ENCODE data around the gene TMEM63A. TPM values are rescaled to one million over a fixed set of nuclear protein-coding genes. Genes with fewer than 3 reads are reported as not detected.

Gene TMEM63A
- total RNA-seq, 4 donors from 2014 or later = 104 to 256 (median 180) TPM

DNA sequence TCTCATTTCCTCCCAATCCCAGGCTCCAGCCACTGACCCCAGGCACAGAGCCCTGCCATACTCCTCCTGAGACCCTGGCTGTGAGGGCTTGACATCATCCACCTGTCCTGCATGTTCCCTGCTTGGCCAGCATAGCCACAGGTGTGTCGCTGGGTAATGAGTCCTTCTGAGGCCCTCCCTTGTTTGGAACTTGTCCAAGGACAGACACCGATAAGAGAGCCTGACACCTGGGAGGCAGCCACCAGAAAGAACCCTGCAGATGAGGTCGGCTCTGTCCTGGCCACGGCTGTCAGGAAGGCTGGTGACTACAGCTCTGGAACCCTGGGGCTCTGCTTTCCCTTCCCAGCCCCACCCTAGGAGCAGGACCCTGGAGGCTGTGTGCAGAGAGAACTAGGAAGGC lies 34.6 kb downstream of the TMEM63A start:
- H3K36me3 ChIP-seq = peaks cover 0 to 8% (median 2%) of the 10 kb centered on the region in 4 donors
- in situ Hi-C loops (cut with MboI; ENCODE audit: low pct_ligation_motif_present in 1 of 4, low pct_unique_long_range_greater_than_20kb in 1 of 4, low sequenced_read_pairs in 3 of 4) = no loop called here
- H3K4me3 ChIP-seq = no peak overlapping the region
- peak overlapping the region; percentile 43 to 71 (median 53) for H3K27ac ChIP-seq
- H3K9me3 ChIP-seq = no peaks in the 10 kb centered on the region
- H3K4me1 ChIP-seq = peaks cover 0 to 33% (median 18%) of the 10 kb centered on the region in 4 donors
- intact Hi-C loops (cut with DNase I; ENCODE audit: low total_unique reads) = loop anchor here (10.0 kb wide), 1 partner anchor 73 kb away; the partner anchor contains the start of gene SRP9
- no peaks in the 10 kb centered on the region for H3K27me3 ChIP-seq
- TF ChIP-seq, protein P1, sequence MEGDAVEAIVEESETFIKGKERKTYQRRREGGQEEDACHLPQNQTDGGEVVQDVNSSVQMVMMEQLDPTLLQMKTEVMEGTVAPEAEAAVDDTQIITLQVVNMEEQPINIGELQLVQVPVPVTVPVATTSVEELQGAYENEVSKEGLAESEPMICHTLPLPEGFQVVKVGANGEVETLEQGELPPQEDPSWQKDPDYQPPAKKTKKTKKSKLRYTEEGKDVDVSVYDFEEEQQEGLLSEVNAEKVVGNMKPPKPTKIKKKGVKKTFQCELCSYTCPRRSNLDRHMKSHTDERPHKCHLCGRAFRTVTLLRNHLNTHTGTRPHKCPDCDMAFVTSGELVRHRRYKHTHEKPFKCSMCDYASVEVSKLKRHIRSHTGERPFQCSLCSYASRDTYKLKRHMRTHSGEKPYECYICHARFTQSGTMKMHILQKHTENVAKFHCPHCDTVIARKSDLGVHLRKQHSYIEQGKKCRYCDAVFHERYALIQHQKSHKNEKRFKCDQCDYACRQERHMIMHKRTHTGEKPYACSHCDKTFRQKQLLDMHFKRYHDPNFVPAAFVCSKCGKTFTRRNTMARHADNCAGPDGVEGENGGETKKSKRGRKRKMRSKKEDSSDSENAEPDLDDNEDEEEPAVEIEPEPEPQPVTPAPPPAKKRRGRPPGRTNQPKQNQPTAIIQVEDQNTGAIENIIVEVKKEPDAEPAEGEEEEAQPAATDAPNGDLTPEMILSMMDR (IDR thresholded peaks at IDR 0.05) = peak in 1 of 5 experiments; percentile 25
- TF ChIP-seq POLR2AphosphoS5 (IDR thresholded peaks at IDR 0.05) (peak in 2 of 3 donors; percentile 46 to 58), POLR2A (IDR thresholded peaks at IDR 0.05) (no peak), EP300 (IDR thresholded peaks at IDR 0.05; ENCODE audit: low read depth) (no peak)
- 35% methylated on average over 4 of the region's 4 CpGs; no CpG with 5 or more reads in 1 of the 2 donors for WGBS, 2 donors (ENCODE audit: low coverage in 1 of 2)
- DNase-seq = peak; percentile 76

DNA sequence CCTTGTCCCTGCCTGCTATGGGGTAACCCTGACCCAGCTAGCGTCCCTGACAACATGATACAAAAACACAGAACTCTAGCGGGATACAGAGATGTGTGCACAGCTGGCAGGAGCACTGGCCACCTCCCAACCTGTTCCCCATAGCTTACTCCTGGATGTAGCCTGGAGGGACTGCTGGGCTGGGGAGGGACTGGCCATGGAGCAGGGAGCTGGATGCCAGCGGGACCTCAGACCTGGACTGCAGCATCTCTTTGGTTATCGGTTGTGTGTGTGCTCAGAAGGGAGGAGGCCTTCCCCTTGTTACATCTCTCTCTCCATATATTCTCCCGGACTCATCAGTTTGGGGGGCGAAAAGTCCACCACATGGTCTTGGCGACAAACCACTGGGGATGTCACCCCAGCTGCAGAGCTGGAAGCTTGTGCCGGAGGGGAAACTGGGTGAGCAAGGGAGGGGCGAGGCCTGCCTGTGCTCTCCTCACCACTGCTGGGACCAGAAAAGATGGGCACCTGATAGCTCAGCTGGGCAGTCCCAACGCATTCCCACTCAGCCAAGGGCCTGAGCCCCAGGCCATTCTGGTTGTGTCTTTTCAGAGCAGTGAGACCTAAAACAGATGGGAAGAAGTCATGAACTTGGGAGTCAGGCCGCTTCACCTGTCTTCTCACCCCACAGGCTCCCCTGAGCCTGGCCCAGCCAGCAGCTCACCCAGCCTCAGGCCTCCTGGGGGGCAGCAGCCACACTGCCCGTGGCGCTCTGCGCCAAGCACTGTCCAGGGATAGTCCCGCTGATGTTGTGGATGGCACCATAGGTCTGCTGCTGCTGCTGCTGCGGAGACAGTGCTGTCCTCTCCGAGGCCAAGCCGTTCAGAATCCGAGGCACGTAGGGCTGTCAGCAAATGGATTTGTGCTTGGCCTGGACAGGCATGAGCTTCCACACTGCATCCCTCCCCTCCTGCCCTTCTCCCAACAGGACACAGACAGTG lies 35.6 kb downstream of the TMEM63A start:
- Histone ChIP-seq H3K36me3 (peaks cover 0 to 4% (median 1%) of the 10 kb centered on the region in 4 donors), H3K27ac (peak overlapping the region; percentile 52 to 71 (median 53)), H3K9me3 (no peaks in the 10 kb centered on the region), H3K4me1 (peaks cover 0 to 25% (median 18%) of the 10 kb centered on the region in 4 donors), H3K27me3 (no peaks in the 10 kb centered on the region), H3K4me3 (no peak overlapping the region)
- WGBS, 2 donors (ENCODE audit: low coverage in 1 of 2) = 90% methylated on average over 20 of the region's 20 CpGs; no CpG with 5 or more reads in 1 of the 2 donors
- in situ Hi-C loops (cut with MboI; ENCODE audit: low pct_ligation_motif_present in 1 of 4, low pct_unique_long_range_greater_than_20kb in 1 of 4, low sequenced_read_pairs in 3 of 4) = no loop called here
- TF ChIP-seq EP300 (IDR thresholded peaks at IDR 0.05; ENCODE audit: low read depth) (no peak), POLR2AphosphoS5 (IDR thresholded peaks at IDR 0.05) (no peak), POLR2A (IDR thresholded peaks at IDR 0.05) (no peak)
- TF ChIP-seq, protein P1 (IDR thresholded peaks at IDR 0.05) = no peak
- intact Hi-C loops (cut with DNase I; ENCODE audit: low total_unique reads) = loop anchor here (10.0 kb wide), 1 partner anchor 72 kb away; the partner anchor contains the start of gene SRP9
- no peak for DNase-seq

DNA sequence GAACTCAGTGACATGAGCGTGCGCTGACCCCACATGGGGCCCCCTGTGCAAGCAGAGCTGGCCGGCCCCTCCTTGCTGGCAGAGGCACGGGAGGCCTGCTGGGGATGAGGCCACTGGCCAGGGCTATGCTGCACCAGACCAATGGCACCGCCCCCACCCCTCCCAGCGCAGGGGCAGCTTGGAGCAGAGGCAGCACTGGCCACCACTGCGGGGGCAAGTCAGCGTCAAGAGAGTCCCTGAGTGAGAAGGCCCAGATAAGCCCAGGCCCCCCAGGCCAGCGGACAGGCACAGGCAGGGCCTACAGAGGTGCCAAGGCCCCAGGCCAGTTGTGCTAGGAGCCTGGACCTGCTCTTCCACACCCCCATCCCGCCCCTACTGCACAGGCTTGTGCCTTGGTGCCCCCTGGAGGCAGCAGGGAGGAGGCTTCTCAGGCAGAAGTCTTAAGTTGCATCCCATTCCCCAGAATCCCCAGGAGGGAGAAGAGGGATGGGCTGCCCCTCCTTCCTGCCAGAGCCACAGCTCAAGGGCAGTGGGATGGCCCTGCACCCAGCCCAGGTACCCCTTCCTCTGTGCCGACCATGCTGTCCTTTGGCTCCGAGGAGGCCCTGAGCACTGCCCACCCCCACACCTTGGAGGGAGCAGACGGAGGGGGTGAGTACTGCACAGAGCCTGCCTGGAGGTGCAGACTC lies 36.5 kb downstream of the TMEM63A start:
- H3K36me3 ChIP-seq = peaks cover 0 to 4% (median 1%) of the 10 kb centered on the region in 4 donors
- H3K9me3 ChIP-seq = no peaks in the 10 kb centered on the region
- H3K27ac ChIP-seq = peak overlapping the region in 3 of 4 donors; percentile 37 to 52 (median 38)
- in situ Hi-C loops (cut with MboI; ENCODE audit: low pct_ligation_motif_present in 1 of 4, low pct_unique_long_range_greater_than_20kb in 1 of 4, low sequenced_read_pairs in 3 of 4) = no loop called here
- TF ChIP-seq EP300 (IDR thresholded peaks at IDR 0.05; ENCODE audit: low read depth) = no peak
- TF ChIP-seq POLR2AphosphoS5 (IDR thresholded peaks at IDR 0.05) = peak in 2 of 3 donors; percentile 6 to 13
- TF ChIP-seq, protein P1 (IDR thresholded peaks at IDR 0.05) = peak; percentile 58 to 71 (median 64)
- peak; percentile 74 for DNase-seq
- intact Hi-C loops (cut with DNase I; ENCODE audit: low total_unique reads) = loop anchor here (1.0 to 10.0 kb wide), 2 partner anchors 71 to 370 kb away; partner anchors contain the start of gene SRP9
- WGBS, 2 donors (ENCODE audit: low coverage in 1 of 2) = 69 to 100% methylated on average over 1 to 12 of the region's 13 CpGs
- no peaks in the 10 kb centered on the region for H3K27me3 ChIP-seq
- peaks cover 0 to 21% (median 18%) of the 10 kb centered on the region in 4 donors for H3K4me1 ChIP-seq
- H3K4me3 ChIP-seq = no peak overlapping the region

Data from transverse colon (tissue), 4 donors.